Common myeloid progenitor, CD34-positive (primary cell): ENCODE data around the gene MCF2L.

Experiments used
- CTCF ChIA-PET: fragments of 350-600 bp; sonication (Branson Sonifier 250); formaldehyde crosslinking; loops from one replicate; lab custom pipeline; 2021; ENCODE audit warnings: antibody characterized with exemption; lab: Charles Lee
- POLR2A ChIA-PET: fragments of 350-600 bp; sonication (Branson Sonifier 250); formaldehyde crosslinking; loops from one replicate; lab custom pipeline; 2021; ENCODE audit warnings: antibody characterized with exemption; lab: Charles Lee
- DNase-seq, 3 donors: peaks; one replicate each; pipeline versions ENCODE4 v3.0.0 to v3.0.0-alpha.2; 2013
- H3K27ac ChIP-seq, 2 experiments: 1 replicate in 1 of 2; 2 replicates in 1 of 2; pipeline ENCODE4 v1.7.0; 2013; ENCODE audit warnings: inconsistent platforms in 2 of 2, low read length in 2 of 2, mild to moderate bottlenecking in 2 of 2, low read depth in 1 of 2, moderate library complexity in 1 of 2; ENCODE audit not compliant: severe bottlenecking in 2 of 2, insufficient read depth in 1 of 2, poor library complexity in 1 of 2
- H3K27me3 ChIP-seq, 5 experiments: replicated peaks in 2 of 5; 1 replicate in 3 of 5; 2 replicates in 2 of 5; pipeline versions ENCODE4 v1.6.1 to v1.7.0; 2013; ENCODE audit warnings: low read length in 4 of 5, mild to moderate bottlenecking in 2 of 5, moderate library complexity in 2 of 5, inconsistent platforms in 1 of 5; ENCODE audit not compliant: insufficient read depth in 5 of 5, control insufficient read depth in 4 of 5
- H3K36me3 ChIP-seq, 4 experiments: 1 replicate in 2 of 4; 2 replicates in 2 of 4; pipeline versions ENCODE4 v1.6.1 to v1.7.0; 2013; ENCODE audit warnings: low read length in 3 of 4, control low read depth in 1 of 4, mild to moderate bottlenecking in 1 of 4; ENCODE audit not compliant: control insufficient read depth in 4 of 4, insufficient read depth in 4 of 4
- H3K4me1 ChIP-seq, 4 experiments: 1 replicate in 3 of 4; 2 replicates in 1 of 4; pipeline versions ENCODE4 v1.6.1 to v1.7.1; 2013; ENCODE audit warnings: low read length in 3 of 4, mild to moderate bottlenecking in 3 of 4, control low read depth in 1 of 4, inconsistent platforms in 1 of 4, moderate library complexity in 1 of 4; ENCODE audit not compliant: control insufficient read depth in 4 of 4, insufficient read depth in 4 of 4; ENCODE audit errors: control extremely low read depth in 1 of 4
- H3K4me3 ChIP-seq, 7 experiments: 1 replicate in 4 of 7; 2 replicates in 3 of 7; pipeline versions ENCODE4 v1.5.1 to v1.7.0; 2013; ENCODE audit warnings: mild to moderate bottlenecking in 7 of 7, low read length in 6 of 7, moderate library complexity in 6 of 7, inconsistent platforms in 2 of 7, low read depth in 2 of 7, control low read depth in 1 of 7; ENCODE audit not compliant: insufficient read depth in 4 of 7, control insufficient read depth in 1 of 7; ENCODE audit errors: extremely low read depth in 1 of 7
- H3K9me3 ChIP-seq, 5 experiments: 1 replicate in 4 of 5; 2 replicates in 1 of 5; pipeline versions ENCODE4 v1.6.1 to v1.7.1; 2013; ENCODE audit warnings: low read length in 4 of 5, mild to moderate bottlenecking in 2 of 5, inconsistent platforms in 1 of 5, low read depth in 1 of 5, moderate library complexity in 1 of 5; ENCODE audit not compliant: control insufficient read depth in 4 of 5, insufficient read depth in 2 of 5; ENCODE audit errors: control extremely low read depth in 1 of 5
- WGBS: methylation state at CpG from one replicate; pipeline ENCODE4 v1.1.5; 2013; ENCODE audit not compliant: insufficient coverage; 5-methylcytosine and 5-hydroxymethylcytosine counted together

The MCF2L gene

GRCh38 chr13:112974125-112974524, 5.1 kb downstream of the MCF2L start:
- CTCF ChIA-PET = interaction anchor here (1.0 to 1.3 kb wide), 2 partner anchors 23 to 27 kb away, joined by 3 to 4 read pairs; no protein-coding TSS in a partner anchor
- Histone ChIP-seq H3K4me1 (peaks cover 0 to 18% (median 10%) of the 10 kb centered on the region in 4 experiments), H3K4me3 (no peak overlapping the region), H3K36me3 (no peaks in the 10 kb centered on the region), H3K9me3 (peaks cover 0 to 5% (median 0%) of the 10 kb centered on the region in 5 experiments), H3K27me3 (peaks cover 0 to 24% (median 20%) of the 10 kb centered on the region in 5 experiments), H3K27ac (no peak overlapping the region)
- no peak for DNase-seq
- WGBS = 89% methylated on average over 7 of the region's 8 CpGs
- POLR2A ChIA-PET = no interaction called here

GRCh38 chr13:112974671-112975070, 5.7 kb downstream of the MCF2L start:
- Histone ChIP-seq H3K4me3 (no peak overlapping the region), H3K36me3 (no peaks in the 10 kb centered on the region), H3K27me3 (peaks cover 0 to 18% (median 16%) of the 10 kb centered on the region in 5 experiments), H3K4me1 (peaks cover 0 to 15% (median 6%) of the 10 kb centered on the region in 4 experiments), H3K27ac (no peak overlapping the region), H3K9me3 (peaks cover 0 to 5% (median 0%) of the 10 kb centered on the region in 5 experiments)
- DNase-seq = no peak
- POLR2A ChIA-PET = no interaction called here
- CTCF ChIA-PET = interaction anchor here (0.9 to 1.3 kb wide), 3 partner anchors 10 to 26 kb away, joined by 3 to 4 read pairs (median 3); no protein-coding TSS in a partner anchor
- 99% methylated on average over 13 of the region's 13 CpGs for WGBS

DNA sequence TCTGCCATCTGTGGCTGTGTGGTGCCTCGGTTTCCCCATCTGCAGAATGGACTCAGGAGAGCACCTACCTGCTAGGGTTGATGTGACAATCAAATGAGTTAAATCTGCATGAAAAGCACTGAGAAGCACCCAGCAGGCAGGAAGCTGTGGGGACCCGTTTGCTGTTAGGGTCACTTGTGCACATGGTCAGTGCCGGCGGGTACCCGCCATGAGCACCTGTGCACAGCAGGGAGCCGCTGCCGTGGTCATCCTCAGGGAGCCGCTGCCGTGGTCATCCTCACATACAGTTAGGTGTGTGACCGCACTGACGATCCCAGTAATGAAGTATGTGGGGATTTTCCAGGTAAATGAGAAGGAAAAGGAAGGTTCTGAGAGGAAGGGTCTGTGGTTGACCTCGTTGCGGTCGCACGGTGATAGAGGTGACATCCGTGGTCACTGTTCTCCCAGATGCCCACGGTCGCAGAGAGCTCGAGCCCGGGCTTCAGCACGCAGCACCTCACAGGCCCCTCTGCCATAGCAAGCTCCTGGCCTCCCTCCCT, 6.5 kb downstream of the MCF2L start:
- DNase-seq = no peak
- peaks cover 0 to 13% (median 8%) of the 10 kb centered on the region in 5 experiments for H3K27me3 ChIP-seq
- peaks cover 0 to 5% (median 0%) of the 10 kb centered on the region in 5 experiments for H3K9me3 ChIP-seq
- CTCF ChIA-PET = interaction anchor here (0.9 to 1.3 kb wide), 3 partner anchors 9 to 25 kb away, joined by 3 read pairs; no protein-coding TSS in a partner anchor
- POLR2A ChIA-PET = no interaction called here
- 92% methylated on average over 19 of the region's 21 CpGs for whole genome bisulfite sequencing
- no peak overlapping the region for H3K4me3 ChIP-seq
- H3K36me3 ChIP-seq = no peaks in the 10 kb centered on the region
- H3K27ac ChIP-seq = no peak overlapping the region
- H3K4me1 ChIP-seq = peaks cover 0 to 16% (median 10%) of the 10 kb centered on the region in 4 experiments

GRCh38 chr13:112976526-112976925, 7.5 kb downstream of the MCF2L start:
- Histone ChIP-seq H3K27ac (no peak overlapping the region), H3K4me3 (no peak overlapping the region), H3K27me3 (peaks cover 0 to 11% (median 0%) of the 10 kb centered on the region in 5 experiments), H3K36me3 (no peaks in the 10 kb centered on the region), H3K4me1 (peaks cover 0 to 22% (median 16%) of the 10 kb centered on the region in 4 experiments), H3K9me3 (peaks cover 0 to under 1% (median 0%) of the 10 kb centered on the region in 5 experiments)
- DNase-seq = no peak
- 97% methylated on average over 17 of the region's 20 CpGs for WGBS
- POLR2A ChIA-PET = interaction anchor here (0.6 to 1.0 kb wide), 2 partner anchors 9 to 23 kb away, joined by 3 to 4 read pairs; no protein-coding TSS in a partner anchor
- CTCF ChIA-PET = no interaction called here

DNA sequence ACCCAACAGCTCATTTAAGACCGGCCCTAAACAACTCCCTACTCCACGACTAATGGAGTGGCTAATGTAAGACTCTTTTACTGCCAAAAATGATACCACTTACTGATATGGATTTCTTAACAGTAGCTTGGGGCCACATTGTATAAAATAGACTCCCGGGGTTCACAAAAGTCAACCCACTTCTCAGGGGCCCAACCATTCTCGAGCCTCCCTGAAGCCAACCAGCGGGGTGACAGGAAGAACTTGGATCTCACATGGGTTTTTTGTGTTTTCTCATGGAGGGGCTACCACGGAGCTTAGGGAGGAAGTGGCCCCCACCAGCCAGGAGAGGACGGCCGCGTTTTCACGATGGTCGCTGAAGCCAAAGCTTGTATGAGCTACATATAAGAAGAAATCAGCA, 8.1 kb downstream of the MCF2L start:
- H3K4me3 ChIP-seq = no peak overlapping the region
- peaks cover 0 to 11% (median 0%) of the 10 kb centered on the region in 5 experiments for H3K27me3 ChIP-seq
- ChIA-PET CTCF (interaction anchor here (3.1 kb wide), 1 partner anchor 8 kb away, joined by 9 read pairs; the partner anchor contains the start of gene MCF2L), POLR2A (no interaction called here)
- peaks cover 0 to 22% (median 16%) of the 10 kb centered on the region in 4 experiments for H3K4me1 ChIP-seq
- no peaks in the 10 kb centered on the region for H3K9me3 ChIP-seq
- no peak overlapping the region for H3K27ac ChIP-seq
- no peaks in the 10 kb centered on the region for H3K36me3 ChIP-seq
- WGBS = 87% methylated on average over 10 of the region's 11 CpGs
- DNase-seq = no peak

DNA sequence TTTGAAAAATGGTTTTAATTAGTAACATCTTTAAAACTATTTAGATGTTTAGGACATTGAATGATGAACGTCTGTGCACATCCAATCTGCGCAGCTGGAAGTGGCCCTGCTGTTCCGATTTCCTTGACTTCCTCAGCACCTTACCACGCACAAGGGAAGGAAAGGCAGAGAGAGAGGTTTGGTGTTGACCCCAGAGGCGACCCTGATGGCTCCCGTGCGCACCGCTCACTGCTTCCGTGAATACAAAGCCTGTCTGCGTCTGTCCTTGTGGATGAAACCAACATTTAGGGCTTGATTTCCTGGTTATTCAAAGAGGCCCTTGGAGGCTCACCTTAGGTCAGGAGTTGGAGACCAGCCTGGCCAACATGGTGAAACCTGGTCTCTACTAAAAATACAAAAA, 8.5 kb downstream of the MCF2L start:
- H3K4me3 ChIP-seq = no peak overlapping the region
- DNase-seq = no peak
- H3K9me3 ChIP-seq = no peaks in the 10 kb centered on the region
- 96% methylated on average over 10 of the region's 10 CpGs for WGBS
- H3K4me1 ChIP-seq = peaks cover 0 to 22% (median 16%) of the 10 kb centered on the region in 4 experiments
- H3K27ac ChIP-seq = no peak overlapping the region
- no peaks in the 10 kb centered on the region for H3K36me3 ChIP-seq
- POLR2A ChIA-PET = interaction anchor here (1.2 kb wide), 1 partner anchor 15 kb away, joined by 3 read pairs; no protein-coding TSS in a partner anchor
- CTCF ChIA-PET = interaction anchor here (1.4 to 3.1 kb wide), 2 partner anchors 9 to 54 kb away, joined by 3 to 9 read pairs; partner anchors contain the start of gene MCF2L
- peaks cover 0 to 11% (median 0%) of the 10 kb centered on the region in 5 experiments for H3K27me3 ChIP-seq
